CD8-positive, alpha-beta memory T cell (primary cell): ENCODE results near the gene MAP4K1. TPM values are rescaled to one million over a fixed set of nuclear protein-coding genes. Genes with fewer than 3 reads are reported as not detected.
A peak's percentile ranks its signal among the peaks of the same experiment; 100 is the strongest.

Source experiments
- CTCF ChIA-PET: fragments of 350-600 bp; sonication (Branson Sonifier 250); formaldehyde crosslinking; loops from one replicate; lab custom pipeline; 2021; ENCODE audit warnings: antibody characterized with exemption; lab: Charles Lee
- POLR2A ChIA-PET: fragments of 350-600 bp; sonication (Branson Sonifier 250); formaldehyde crosslinking; loops from one replicate; lab custom pipeline; 2021; ENCODE audit warnings: antibody characterized with exemption; lab: Charles Lee
- DNase-seq, 5 donors: peaks; one replicate each; pipeline versions ENCODE4 v3.0.0 to v3.0.0-alpha.2; 2020 to 2022; ENCODE audit warnings: mixed read lengths in 1 of 5
- H3K27ac ChIP-seq: one replicate; pipeline ENCODE4 v1.7.0; 2013; ENCODE audit warnings: low read depth, mild to moderate bottlenecking, low read length, moderate library complexity
- H3K27me3 ChIP-seq: 2 replicates; pipeline ENCODE4 v1.7.0; 2013; ENCODE audit warnings: low read length, mild to moderate bottlenecking; ENCODE audit not compliant: insufficient read depth, poor library complexity, severe bottlenecking
- H3K36me3 ChIP-seq: 2 replicates; pipeline ENCODE4 v1.7.0; 2013; ENCODE audit warnings: mild to moderate bottlenecking, low read length, moderate library complexity; ENCODE audit not compliant: insufficient read depth
- H3K4me1 ChIP-seq: 2 replicates; pipeline ENCODE4 v1.7.0; 2013; ENCODE audit warnings: mild to moderate bottlenecking, low read length, moderate library complexity; ENCODE audit not compliant: insufficient read depth
- H3K4me3 ChIP-seq: 2 replicates; pipeline ENCODE4 v1.7.0; 2013; ENCODE audit warnings: mild to moderate bottlenecking, low read length
- H3K9me3 ChIP-seq: 2 replicates; pipeline ENCODE4 v1.7.0; 2013; ENCODE audit warnings: mild to moderate bottlenecking, low read length
- H3K27ac Mint-ChIP-seq, 8 donors: one replicate each; pipeline ENCODE4 v1.8.0; 2020 to 2021; ENCODE audit warnings: mixed read lengths in 8 of 8, mild to moderate bottlenecking in 6 of 8, inconsistent platforms in 3 of 8, moderate library complexity in 3 of 8
- H3K27me3 Mint-ChIP-seq, 2 donors: one replicate each; pipeline ENCODE4 v1.8.0; 2020 to 2021; ENCODE audit warnings: mixed read lengths in 2 of 2, mild to moderate bottlenecking in 1 of 2, moderate library complexity in 1 of 2
- H3K36me3 Mint-ChIP-seq, 3 donors: one replicate each; pipeline ENCODE4 v1.8.0; 2020 to 2021; ENCODE audit warnings: mixed read lengths in 3 of 3, inconsistent platforms in 1 of 3, mild to moderate bottlenecking in 1 of 3
- H3K4me1 Mint-ChIP-seq, 3 donors: one replicate each; pipeline ENCODE4 v1.8.0; 2020 to 2021; ENCODE audit warnings: mixed read lengths in 3 of 3, inconsistent platforms in 1 of 3, mild to moderate bottlenecking in 1 of 3
- H3K4me3 Mint-ChIP-seq, 7 donors: one replicate each; pipeline ENCODE4 v1.8.0; 2020 to 2021; ENCODE audit warnings: mixed read lengths in 7 of 7, mild to moderate bottlenecking in 6 of 7, moderate library complexity in 4 of 7, inconsistent platforms in 2 of 7
- H3K9me3 Mint-ChIP-seq, 5 donors: one replicate each; pipeline ENCODE4 v1.8.0; 2020 to 2022; ENCODE audit warnings: mixed read lengths in 5 of 5, mild to moderate bottlenecking in 3 of 5, moderate library complexity in 2 of 5, inconsistent platforms in 1 of 5
- polyA plus RNA-seq: library from polyadenylated mRNA; unstranded; fragments of 300-500 nt; fragmentation: Illumina TruSeq; gene quantifications from one replicate; pipeline ENCODE4 v1.2.3, GENCODE V29; 2021
- total RNA-seq, 2 experiments: library from RNA; stranded (reverse); gene quantifications; one replicate each; pipeline ENCODE4 v1.2.3, GENCODE V29; 2021

The MAP4K1 gene
- total and polyA plus RNA-seq, 3 experiments from 2014 or later = 161 to 178 (median 162) TPM

- Mint-ChIP-seq H3K36me3 (peaks cover 0 to 37% (median 0%) of the 10 kb centered on the region in 3 donors), H3K9me3 (no peaks in the 10 kb centered on the region), H3K4me1 (peaks cover 80 to 96% (median 96%) of the 10 kb centered on the region in 3 donors), H3K4me3 (peak overlapping the region; percentile 26 to 78 (median 73)), H3K27me3 (no peaks in the 10 kb centered on the region), H3K27ac (peak overlapping the region; percentile 24 to 93 (median 85))
- CTCF ChIA-PET = interaction anchor here (1.1 to 1.9 kb wide), 4 partner anchors 9 to 37 kb away, joined by 3 to 6 read pairs (median 4); partner anchors contain the start of gene ACTN4
- no peaks in the 10 kb centered on the region for H3K9me3 ChIP-seq
- POLR2A ChIA-PET = interaction anchor here (0.6 to 1.2 kb wide), 3 partner anchors 9 to 268 kb away, joined by 5 to 8 read pairs (median 6); partner anchors contain the start of genes ACTN4 and GGN
- peak overlapping the region; percentile 14 for H3K27ac ChIP-seq
- H3K4me1 ChIP-seq = peaks cover 58% of the 10 kb centered on the region
- no peaks in the 10 kb centered on the region for H3K36me3 ChIP-seq
- H3K27me3 ChIP-seq = no peaks in the 10 kb centered on the region
- peak overlapping the region; percentile 4 for H3K4me3 ChIP-seq
- DNase-seq = peak in 4 of 5 donors; percentile 26 to 92 (median 67)
These were observed 38.6 kb upstream of the MAP4K1 start for GRCh38 chr19:38656171-38656981.

GRCh38 chr19:38655148-38655824 is 37.5 kb upstream of the MAP4K1 start:
- H3K9me3 Mint-ChIP-seq = no peaks in the 10 kb centered on the region
- peak overlapping the region; percentile 56 to 90 (median 84) for H3K27ac Mint-ChIP-seq
- H3K27me3 Mint-ChIP-seq = no peaks in the 10 kb centered on the region
- H3K27ac ChIP-seq = no peak overlapping the region
- ChIA-PET CTCF (no interaction called here), POLR2A (no interaction called here)
- peaks cover 60% of the 10 kb centered on the region for H3K4me1 ChIP-seq
- peaks cover 0 to 29% (median 0%) of the 10 kb centered on the region in 3 donors for H3K36me3 Mint-ChIP-seq
- no peaks in the 10 kb centered on the region for H3K36me3 ChIP-seq
- DNase-seq = no peak
- no peak overlapping the region for H3K4me3 ChIP-seq
- H3K27me3 ChIP-seq = no peaks in the 10 kb centered on the region
- H3K9me3 ChIP-seq = no peaks in the 10 kb centered on the region
- peaks cover 81 to 98% (median 97%) of the 10 kb centered on the region in 3 donors for H3K4me1 Mint-ChIP-seq
- H3K4me3 Mint-ChIP-seq = peak overlapping the region; percentile 13 to 78 (median 73)

- Histone ChIP-seq H3K27me3 (no peaks in the 10 kb centered on the region), H3K36me3 (no peaks in the 10 kb centered on the region), H3K4me3 (no peak overlapping the region), H3K4me1 (peaks cover 65% of the 10 kb centered on the region), H3K27ac (no peak overlapping the region), H3K9me3 (no peaks in the 10 kb centered on the region)
- no peak for DNase-seq
- Mint-ChIP-seq H3K27me3 (no peaks in the 10 kb centered on the region), H3K4me1 (peaks cover 83 to 98% (median 97%) of the 10 kb centered on the region in 3 donors), H3K4me3 (peak overlapping the region in 3 of 7 donors; percentile 6 to 78 (median 67)), H3K9me3 (no peaks in the 10 kb centered on the region), H3K27ac (peak overlapping the region in 7 of 8 donors; percentile 65 to 87 (median 81)), H3K36me3 (peaks cover 0 to 29% (median 0%) of the 10 kb centered on the region in 3 donors)
- ChIA-PET CTCF (no interaction called here), POLR2A (no interaction called here)
These were observed 36.9 kb upstream of the MAP4K1 start for GRCh38 chr19:38654628-38655055.

- Mint-ChIP-seq H3K4me3 (peak overlapping the region in 3 of 7 donors; percentile 5 to 42 (median 15)), H3K9me3 (no peaks in the 10 kb centered on the region), H3K4me1 (peaks cover 83 to 99% (median 97%) of the 10 kb centered on the region in 3 donors), H3K36me3 (peaks cover 0 to 25% (median 0%) of the 10 kb centered on the region in 3 donors), H3K27me3 (no peaks in the 10 kb centered on the region), H3K27ac (peak overlapping the region in 5 of 8 donors; percentile 27 to 90 (median 83))
- no peaks in the 10 kb centered on the region for H3K36me3 ChIP-seq
- ChIA-PET POLR2A (interaction anchor here (0.6 kb wide), 1 partner anchor 34 kb away, joined by 6 read pairs; no protein-coding TSS in a partner anchor), CTCF (no interaction called here)
- peak overlapping the region; percentile 57 for H3K27ac ChIP-seq
- no peaks in the 10 kb centered on the region for H3K27me3 ChIP-seq
- H3K9me3 ChIP-seq = no peaks in the 10 kb centered on the region
- DNase-seq = no peak
- peaks cover 65% of the 10 kb centered on the region for H3K4me1 ChIP-seq
- no peak overlapping the region for H3K4me3 ChIP-seq
These were observed 35.3 kb upstream of the MAP4K1 start for GRCh38 chr19:38653028-38653571.

- peak overlapping the region in 7 of 8 donors; percentile 28 to 90 (median 84) for H3K27ac Mint-ChIP-seq
- CTCF ChIA-PET = no interaction called here
- no peaks in the 10 kb centered on the region for H3K27me3 Mint-ChIP-seq
- H3K4me3 Mint-ChIP-seq = peak overlapping the region in 6 of 7 donors; percentile 34 to 98 (median 94)
- H3K4me1 Mint-ChIP-seq = peaks cover 67 to 84% (median 83%) of the 10 kb centered on the region in 3 donors
- no peaks in the 10 kb centered on the region for H3K27me3 ChIP-seq
- H3K4me1 ChIP-seq = peaks cover 46% of the 10 kb centered on the region
- H3K4me3 ChIP-seq = no peak overlapping the region
- H3K9me3 ChIP-seq = no peaks in the 10 kb centered on the region
- H3K36me3 Mint-ChIP-seq = peaks cover 0 to 20% (median 0%) of the 10 kb centered on the region in 3 donors
- DNase-seq = no peak
- peak overlapping the region; percentile 38 for H3K27ac ChIP-seq
- H3K9me3 Mint-ChIP-seq = no peaks in the 10 kb centered on the region
- no peaks in the 10 kb centered on the region for H3K36me3 ChIP-seq
- POLR2A ChIA-PET = no interaction called here
These were observed 33.3 kb upstream of the MAP4K1 start for GRCh38 chr19:38650911-38651584.

GRCh38 chr19:38650172-38650775 is 32.5 kb upstream of the MAP4K1 start:
- no peaks in the 10 kb centered on the region for H3K36me3 ChIP-seq
- CTCF ChIA-PET = interaction anchor here (0.9 kb wide), 1 partner anchor 32 kb away, joined by 3 read pairs; the partner anchor contains the start of gene EIF3K
- Mint-ChIP-seq H3K4me1 (peaks cover 60 to 76% (median 75%) of the 10 kb centered on the region in 3 donors), H3K9me3 (no peaks in the 10 kb centered on the region), H3K36me3 (peaks cover 0 to 20% (median 0%) of the 10 kb centered on the region in 3 donors), H3K27ac (peak overlapping the region; percentile 15 to 94 (median 88)), H3K27me3 (no peaks in the 10 kb centered on the region), H3K4me3 (peak overlapping the region; percentile 90 to 98 (median 94))
- H3K27ac ChIP-seq = peak overlapping the region; percentile 84
- H3K9me3 ChIP-seq = no peaks in the 10 kb centered on the region
- POLR2A ChIA-PET = interaction anchor here (0.7 kb wide), 1 partner anchor 12 kb away, joined by 4 read pairs; no protein-coding TSS in a partner anchor
- H3K4me3 ChIP-seq = peak overlapping the region; percentile 71
- H3K4me1 ChIP-seq = peaks cover 38% of the 10 kb centered on the region
- no peaks in the 10 kb centered on the region for H3K27me3 ChIP-seq
- DNase-seq = no peak
